Right ventricle myocardium superior (tissue), 1 donor: Measurements from ENCODE around the gene LMF1. TPM values are rescaled to one million over a fixed set of nuclear protein-coding genes. Genes with fewer than 3 reads are reported as not detected.

Experiments
- ATAC-seq: fragments of 200-7000 bp; cut with Tn5 transposase; one replicate; pipeline ENCODE4 v1.9.1; 2020; ENCODE audit warnings: mild to moderate bottlenecking; ENCODE audit not compliant: poor library complexity
- DNase-seq: peaks from one replicate; pipeline ENCODE4 v3.0.0-alpha.2; 2020
- intact Hi-C: fragments of 100-400 bp; cut with DNase I; formaldehyde crosslinking; loops from one replicate; pipeline ENCODE4 v1.11.2; 2022
- total RNA-seq: library from RNA; stranded (reverse); fragmentation: NEBNext Ultra II Directional; extraction: Animal tissue kit (Norgen Biotek cat#: 25700); gene quantifications from one replicate; pipeline ENCODE4 v1.2.1, GENCODE V29; 2021
- donor health status: DM: no; HTN: yes; CAD: no; lungs with severe emphysema.

LMF1 gene
- total RNA-seq, 1 donor from 2014 or later = 5.6 TPM

DNA sequence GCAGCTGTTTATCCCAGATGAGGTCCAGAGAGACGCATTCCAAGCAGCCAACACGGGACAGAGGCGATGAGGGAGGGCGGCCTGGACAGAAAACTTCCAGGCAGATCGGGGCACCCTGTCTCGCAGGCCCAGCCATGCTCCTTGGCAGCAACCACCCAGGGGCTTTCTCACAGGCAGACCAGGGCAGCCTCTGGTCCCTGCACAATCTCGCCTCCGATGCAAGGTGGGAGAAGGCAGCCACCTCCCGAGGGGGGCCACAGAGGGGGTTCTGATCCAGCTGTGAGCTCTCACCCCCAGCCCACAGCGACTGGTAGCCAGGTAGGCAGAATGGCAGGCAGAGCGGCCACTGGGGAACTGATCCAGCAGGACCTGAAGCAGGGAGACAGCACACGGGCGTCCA lies 48.7 kb downstream of the LMF1 start:
- intact Hi-C loops = no loop called here
- DNase-seq = no peak
- ATAC-seq = no peak

DNA sequence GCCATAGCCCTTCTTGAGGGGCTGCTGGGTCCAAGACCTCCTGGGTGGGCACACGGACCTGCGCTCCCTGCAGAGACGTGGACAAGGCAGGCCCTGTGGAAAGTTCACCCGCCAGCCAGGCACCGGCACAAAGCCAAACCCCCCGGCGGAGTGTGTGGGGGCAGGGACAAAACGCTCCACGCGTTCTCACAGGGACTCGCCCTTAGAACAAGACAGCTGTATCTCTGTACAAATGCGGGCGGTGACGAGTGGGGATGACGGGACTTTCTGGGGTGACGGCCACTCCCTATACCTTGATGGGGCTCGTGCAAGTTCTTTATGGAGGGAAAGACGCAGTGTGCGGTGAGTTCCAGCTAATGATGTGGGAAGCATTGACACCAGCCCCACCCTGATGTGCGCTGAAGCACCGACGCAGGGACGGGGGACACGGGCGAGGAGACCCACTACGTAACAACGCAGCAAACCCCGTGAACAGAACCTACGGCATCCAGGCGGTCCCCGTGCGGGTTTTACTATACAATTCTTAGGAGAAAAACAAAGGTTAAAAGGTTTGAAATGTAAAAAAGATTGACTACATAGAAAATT lies 49.4 kb downstream of the LMF1 start:
- DNase-seq (no peak), ATAC-seq (no peak)
- intact Hi-C loops = no loop called here

DNA sequence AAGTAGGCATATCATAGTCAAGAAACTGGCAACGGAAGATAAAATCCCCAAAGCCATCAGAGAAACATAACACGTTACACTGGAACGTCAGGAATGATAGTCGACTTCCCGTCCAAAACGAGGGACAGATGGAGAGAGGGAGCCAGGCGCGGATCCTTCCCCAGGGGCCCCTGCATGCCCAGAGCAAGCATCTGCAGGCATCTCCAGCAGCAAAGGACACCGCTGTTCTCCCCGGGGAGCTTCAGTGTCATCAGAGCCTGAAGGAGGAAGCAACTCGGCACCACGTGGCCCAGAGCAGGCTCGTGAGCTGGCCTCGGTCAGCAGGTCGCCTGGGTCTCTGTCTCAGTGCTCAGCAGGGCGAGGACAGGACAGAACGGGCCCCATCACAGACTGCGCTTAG lies 50.1 kb downstream of the LMF1 start:
- intact Hi-C loops = no loop called here
- peak; percentile 48 for DNase-seq
- no peak for ATAC-seq

DNA sequence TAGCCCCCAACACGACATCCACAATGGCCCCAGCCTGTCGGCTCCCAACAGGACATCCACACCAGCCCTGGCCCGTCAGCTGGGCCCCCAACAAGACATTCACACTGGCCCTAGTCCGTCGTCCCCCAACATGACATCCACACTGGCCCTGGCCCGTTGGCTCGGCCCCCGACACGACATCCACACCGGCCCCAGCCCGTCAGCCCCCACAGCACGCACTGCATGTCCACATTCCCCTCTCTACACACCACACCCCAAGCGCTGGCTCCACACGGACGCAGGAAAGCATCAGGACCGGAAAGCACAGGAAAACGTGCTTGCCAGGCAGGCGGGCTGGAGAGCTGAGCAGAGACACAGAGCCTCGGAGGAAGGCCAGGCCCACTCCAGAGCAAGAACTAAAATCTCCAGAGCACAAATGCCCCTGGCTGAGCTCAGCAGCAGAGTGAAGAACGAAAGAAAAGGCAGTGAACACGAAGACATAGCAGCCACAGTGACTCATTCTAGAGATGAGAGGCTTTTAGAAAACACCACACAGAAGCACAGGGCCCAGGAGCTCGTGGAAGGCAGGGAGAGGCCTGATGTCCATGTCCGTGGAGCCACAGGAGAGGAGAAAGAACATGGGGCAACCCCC lies 50.6 kb downstream of the LMF1 start:
- peak; percentile 64 for DNase-seq
- intact Hi-C loops = no loop called here
- ATAC-seq = peak; percentile 53

DNA sequence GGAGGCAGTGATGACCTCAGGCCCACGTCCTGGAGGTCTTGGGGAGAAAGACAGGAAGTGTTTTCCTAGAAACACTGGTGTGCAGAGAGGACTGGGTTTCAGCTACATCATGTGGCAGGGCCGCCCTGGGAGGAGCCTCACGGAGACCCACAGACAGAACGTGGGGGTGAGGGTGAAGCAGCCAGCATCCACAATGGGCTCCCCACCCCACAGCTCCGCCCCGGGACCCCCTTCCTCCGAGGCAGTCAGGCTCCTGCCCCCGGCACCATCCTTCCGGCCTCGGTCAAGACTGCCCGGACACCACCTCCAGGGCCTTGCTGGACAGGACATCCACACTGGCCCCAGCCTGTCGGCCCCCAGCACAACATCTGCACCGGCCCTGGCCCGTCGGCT lies 51.1 kb downstream of the LMF1 start:
- no peak for ATAC-seq
- DNase-seq = no peak
- intact Hi-C loops = no loop called here

DNA sequence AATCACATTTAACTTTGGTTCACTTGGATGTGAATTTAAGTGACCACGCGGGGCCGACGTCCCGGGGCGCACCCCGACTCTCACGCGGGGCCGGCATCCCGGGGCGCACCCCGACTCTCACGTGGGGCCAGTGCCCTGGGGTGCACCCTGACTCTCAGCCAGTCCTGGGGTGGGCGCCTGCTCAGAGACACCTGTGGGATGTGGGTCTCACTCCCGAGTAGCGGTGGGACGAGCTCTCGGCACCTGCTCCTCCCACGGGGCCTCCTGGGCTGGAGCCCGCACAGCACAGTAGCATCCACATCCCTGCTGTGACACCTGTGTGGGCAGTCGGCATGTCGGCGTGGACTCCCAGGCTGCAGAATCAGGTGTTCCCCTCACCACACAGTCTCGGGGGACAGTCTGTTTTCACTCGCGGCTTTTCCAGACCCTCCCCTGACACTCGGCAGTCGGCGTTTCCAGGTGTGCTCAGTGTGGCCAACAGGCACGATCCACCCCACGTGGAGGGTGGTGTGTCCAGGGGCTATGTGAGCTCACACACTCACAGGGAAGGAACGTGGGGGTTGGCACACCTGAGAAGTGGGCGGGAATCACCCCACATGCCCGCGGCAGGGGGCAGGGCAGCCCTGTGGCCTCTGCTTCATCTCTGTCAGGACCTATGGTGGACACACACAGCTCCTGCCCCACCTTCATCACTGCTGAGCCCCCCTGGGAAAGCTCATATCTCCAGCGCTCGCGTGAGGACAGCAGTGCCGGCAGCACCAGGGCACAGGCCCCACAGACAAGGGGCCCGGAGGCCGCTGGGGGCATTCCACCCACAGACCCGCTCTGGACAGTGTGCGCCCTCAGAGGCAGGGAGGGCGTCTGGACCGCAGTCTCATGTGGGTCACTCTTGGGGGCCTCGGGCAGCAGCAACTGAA lies 51.8 kb downstream of the LMF1 start:
- DNase-seq (peak; percentile 33), ATAC-seq (no peak)
- intact Hi-C loops = no loop called here

DNA sequence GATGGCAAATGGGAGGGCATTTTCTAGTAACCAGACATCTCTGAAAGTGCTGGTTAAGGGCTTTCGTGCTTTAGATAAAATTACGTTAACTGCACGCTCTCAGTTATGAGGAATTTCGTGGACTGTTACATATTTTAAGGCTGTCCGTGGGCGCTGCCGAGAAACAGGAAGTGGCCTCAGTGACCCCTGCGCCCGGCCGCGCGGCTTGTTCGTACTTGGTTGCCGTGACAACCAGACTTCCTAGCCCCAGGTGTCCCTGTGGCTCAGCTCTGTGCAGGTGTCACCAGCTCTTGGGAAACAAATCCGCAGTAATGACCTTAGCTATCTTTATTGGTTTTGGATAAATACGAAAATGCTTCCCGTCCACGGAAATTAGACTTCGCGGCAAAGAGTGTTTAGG lies 52.7 kb downstream of the LMF1 start:
- no peak for ATAC-seq
- intact Hi-C loops = no loop called here
- no peak for DNase-seq

DNA sequence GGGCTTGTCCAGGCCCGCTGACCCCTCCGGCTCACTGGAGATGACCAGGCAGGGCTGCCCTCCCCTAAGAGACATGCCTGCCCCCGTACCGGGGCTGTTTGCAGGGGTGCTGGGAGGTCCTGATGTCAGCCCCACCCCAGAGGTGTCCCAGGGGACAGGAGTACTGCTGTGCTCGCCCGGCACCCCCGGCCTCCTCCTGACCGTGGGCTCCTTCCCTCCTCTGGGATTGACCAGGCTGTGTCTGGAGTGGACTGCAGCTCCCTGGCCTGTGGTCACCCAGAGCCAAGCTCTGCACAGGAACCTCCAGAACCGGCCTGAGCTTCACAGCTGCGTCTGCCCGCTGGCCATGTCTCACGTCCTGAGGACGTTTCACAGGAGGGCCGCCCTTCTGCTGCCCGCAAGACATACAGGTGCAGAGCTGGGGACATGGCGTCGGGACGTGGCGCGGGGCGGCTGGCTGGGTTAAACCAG lies 53.2 kb downstream of the LMF1 start:
- intact Hi-C loops = no loop called here
- ATAC-seq (no peak), DNase-seq (peak; percentile 35)

DNA sequence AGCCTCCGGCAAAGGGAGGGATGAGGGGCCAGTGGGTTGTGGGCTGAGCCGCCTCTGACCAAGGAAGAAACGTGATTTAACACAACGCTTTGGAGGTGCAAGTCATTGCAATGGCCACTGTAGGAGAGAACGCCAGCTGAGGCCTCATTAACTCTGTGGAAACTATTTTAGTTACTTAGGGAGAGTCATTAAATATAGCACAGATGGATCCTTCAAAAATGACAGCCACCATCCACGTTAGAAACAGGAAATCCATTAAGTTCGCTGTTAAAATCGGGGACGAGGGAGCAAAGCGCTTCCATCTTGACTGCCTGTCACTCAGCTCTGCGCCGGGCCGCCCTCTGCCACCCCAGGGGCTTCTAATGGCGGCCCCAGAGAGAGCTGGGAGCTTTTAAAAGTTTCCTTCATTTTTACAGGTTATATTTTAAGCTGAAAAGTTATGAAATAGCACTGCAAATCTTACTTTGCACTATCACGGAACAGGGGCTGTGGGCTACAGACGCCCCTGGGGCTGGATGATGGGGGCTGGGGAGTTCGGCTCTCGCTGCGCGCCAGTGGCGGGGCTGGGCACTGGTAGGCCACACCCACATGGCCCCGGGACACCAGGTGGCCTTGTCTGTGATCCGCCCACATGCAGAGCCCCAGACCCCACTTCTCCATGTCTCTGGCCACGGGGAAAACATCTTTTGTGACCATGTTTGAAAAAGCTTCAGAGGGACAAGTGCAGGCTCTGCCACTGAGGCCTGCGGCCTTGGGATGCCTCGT lies 54.6 kb downstream of the LMF1 start:
- intact Hi-C loops = no loop called here
- ATAC-seq = no peak
- no peak for DNase-seq

DNA sequence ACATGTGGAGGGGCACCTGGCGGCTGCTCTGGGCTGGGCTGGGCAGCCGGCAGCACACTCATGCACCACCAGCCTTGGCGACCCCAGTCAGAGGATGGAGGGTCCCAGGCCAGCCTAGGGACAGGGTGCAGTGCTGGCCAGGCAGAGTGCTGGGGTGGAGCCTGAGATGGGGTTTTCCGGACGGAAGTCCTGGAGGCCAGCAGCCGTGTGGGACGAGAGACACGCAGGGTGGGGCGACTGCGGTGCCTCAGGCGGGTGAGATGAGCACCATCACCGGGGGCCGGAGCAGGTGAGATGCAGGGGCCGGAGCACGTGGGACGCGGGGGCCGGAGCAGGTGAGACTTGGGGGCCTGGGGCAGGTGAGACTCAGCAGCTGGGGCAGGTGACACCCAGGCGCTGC lies 55.2 kb downstream of the LMF1 start:
- DNase-seq = no peak

DNA sequence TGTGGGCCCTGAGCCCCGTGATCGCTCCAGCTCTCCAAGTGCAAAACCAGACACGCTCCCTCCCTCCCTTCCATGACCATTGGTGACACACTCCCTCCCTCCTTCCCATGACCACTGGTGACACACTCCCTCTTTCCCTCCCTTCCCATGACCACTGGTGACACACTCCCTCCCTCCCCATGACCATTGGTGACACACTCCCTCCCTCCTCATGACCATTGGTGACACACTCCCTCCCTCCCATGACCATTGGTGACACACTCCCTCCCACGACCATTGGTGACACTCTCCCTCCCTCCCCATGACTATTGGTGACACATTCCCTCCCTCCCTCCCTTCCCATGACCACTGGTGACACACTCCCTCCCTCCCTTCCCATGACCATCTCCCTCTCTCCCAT lies 56.3 kb downstream of the LMF1 start:
- intact Hi-C loops = no loop called here
- DNase-seq (no peak), ATAC-seq (no peak)

More for the DNA sequence above, 55.2 kb downstream of the LMF1 start:
- intact Hi-C loops = no loop called here
- no peak for ATAC-seq

DNA sequence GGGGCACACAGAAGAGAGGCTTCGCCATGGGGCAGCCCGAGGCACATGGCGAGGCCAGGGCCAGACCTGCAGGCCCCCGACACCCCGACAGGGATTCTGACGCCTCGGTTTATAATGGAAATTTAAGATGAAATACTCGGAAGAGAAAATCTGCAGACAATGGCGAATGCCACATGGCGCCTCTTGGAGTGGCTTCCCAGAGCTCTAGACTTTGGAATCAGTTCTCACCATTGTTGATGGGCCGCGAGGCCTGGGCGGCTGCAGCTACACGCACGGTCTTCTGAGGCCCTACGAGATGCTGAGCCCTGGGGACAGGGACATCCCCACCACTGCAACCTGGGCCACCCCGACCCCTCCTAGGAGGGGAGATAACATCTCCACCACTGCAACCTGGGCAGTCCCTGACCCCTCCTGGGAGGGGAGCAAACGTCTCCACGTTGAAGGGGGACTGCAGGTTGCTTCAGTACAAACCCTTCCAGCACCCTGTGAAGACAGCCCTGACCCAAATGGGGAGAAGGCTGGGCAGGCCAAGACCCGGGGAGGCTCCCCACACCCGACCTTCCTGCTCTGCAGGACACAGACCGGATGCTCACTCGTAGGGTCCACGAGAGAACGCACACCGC lies 56.9 kb downstream of the LMF1 start:
- intact Hi-C loops = no loop called here
- DNase-seq (no peak), ATAC-seq (no peak)

DNA sequence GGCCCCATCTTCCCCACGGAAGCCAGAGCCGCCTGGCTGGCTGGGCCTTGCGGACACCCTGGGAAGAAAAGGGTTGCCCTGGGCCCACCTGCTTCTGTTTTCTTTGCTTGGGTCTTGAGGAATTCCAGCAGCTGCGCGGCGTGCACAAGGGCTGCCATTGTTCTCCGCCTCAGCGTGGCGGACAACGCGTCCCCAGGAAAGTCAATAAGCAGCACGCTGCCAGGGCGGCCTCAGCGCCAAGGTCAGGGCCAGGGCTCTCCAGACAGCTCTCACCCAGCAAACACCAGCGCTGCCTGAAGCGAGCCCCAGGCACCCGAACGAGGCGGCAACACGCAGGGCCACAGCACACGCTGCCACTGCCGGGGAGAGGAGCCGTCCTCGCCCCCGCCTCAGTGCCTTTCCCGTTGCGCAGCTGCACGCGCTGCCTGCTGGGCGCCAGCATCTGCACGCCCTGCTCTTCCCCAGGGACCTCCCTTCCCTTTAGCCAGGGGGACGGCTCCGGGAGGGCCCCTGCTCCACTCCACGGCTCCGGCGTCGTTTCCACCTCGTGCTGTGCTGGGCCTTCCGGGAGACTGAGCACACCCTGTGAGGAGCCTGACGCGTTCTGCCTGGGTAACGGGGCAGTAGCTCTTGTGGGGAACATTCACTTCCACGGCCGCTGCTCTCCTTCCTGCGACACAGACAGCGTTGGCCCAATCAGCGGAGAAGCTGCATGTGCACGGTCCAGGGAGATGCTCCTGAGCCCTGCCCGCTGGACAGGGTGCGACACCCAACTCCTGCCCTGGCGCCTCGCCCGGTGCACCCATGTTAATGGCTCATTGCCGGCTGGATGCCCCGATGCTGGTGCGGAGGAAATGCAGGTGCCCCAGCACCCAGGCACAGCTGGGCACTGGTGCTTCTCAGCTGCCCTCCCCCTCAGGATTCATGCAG lies 57.8 kb downstream of the LMF1 start:
- DNase-seq = no peak
- intact Hi-C loops = no loop called here
- peak; percentile 23 for ATAC-seq

DNA sequence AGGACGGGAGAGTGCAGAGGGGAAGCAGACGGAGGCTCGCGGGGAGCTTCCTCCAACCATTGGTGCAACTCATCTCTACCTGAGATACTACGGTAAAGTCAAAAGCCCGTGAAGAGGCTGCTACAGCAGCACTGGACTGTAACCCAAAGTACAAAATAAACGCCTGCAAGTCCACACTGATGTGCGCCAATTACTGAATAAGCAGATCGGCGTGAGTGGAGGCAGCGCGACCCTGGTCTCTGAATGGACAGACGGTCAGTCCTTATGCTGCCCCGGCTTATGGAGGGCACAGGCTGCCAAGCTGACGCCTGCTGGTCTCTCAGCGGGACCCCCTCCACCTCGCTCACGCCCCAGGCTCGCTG lies 58.5 kb downstream of the LMF1 start:
- ATAC-seq (no peak), DNase-seq (no peak)
- intact Hi-C loops = no loop called here

DNA sequence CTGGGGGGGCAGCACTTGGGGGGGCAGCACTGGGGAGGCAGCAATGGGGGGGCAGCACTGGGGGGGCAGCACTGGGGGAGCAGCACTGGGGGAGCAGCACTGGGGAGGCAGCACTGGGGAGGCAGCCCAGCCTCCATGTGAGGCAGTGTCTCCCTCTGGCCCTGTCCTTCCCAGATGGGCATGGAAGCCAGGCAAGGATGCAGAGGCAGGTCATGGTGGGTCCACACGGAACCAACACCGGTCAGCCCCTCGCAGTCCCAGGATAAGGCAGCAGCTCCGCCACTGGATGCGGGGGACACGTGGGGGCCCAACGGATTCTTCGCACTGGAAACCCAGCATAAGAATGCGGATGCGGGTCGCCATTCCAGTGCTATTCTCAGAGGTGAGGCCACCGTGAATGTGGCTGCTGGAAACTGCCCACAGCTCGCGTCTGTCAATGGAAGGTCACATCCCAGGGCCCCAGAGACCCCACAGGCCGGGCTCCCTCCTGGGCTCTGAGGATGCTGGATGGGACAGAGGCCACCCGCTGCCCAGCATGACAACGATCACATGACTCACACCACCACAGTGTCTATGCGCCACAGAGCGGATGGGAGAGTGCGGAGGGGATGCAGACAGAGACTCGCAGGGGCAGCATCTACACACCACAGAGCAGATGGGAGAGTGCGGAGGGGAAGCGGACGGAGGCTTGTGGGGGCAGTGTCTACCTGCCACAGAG lies 59.0 kb downstream of the LMF1 start:
- intact Hi-C loops = no loop called here
- no peak for ATAC-seq
- no peak for DNase-seq

DNA sequence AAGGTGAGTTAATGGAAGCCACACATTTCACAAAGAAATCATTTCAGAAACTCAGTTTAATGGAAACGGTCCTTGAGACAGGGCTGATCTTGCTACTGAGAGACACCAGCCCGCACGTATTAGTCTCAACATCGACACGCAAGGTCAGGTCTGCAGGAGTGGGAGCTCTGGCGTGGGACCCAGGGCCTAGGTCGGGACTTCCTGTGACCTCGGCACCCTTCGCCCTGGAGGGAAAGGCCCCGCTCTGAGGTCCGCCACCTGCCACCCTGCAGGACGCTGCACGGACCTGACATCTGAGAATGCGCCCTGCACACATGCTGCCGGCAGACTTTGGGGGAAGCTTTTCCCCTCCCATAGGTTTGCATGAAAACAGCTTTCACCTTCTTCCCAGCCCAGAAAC lies 59.7 kb downstream of the LMF1 start:
- ATAC-seq = no peak
- intact Hi-C loops = no loop called here
- DNase-seq = no peak

DNA sequence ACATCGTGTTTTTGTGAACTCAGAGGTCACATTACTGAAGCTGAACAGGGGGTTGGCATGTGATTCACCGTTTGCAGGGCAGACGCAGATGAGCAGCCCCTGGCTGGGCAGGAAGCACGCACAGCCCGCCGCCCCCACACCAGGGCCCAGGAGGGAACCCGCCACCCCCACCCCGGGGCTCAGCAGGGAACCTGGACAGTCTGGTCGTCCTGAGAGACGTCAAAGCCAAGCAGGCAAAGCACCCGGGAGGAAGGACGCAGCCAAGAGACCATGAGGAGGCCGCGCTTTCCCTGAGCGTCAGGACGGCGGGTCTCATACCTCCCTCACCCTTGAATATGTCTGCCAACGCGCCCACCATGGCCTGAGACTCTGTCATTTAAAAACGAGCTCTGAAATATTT lies 60.6 kb downstream of the LMF1 start:
- intact Hi-C loops = no loop called here
- DNase-seq = no peak
- no peak for ATAC-seq
